ENCODE measurements around the gene ATP6V0A1.
"Not testable (repeated sequence)": the region's sequence is repeated elsewhere in the genome, so short reads cannot be mapped to it uniquely, and the experiment has no call there.

The ATP6V0A1 gene

GRCh38 chr17:42541041-42541833 is 82.6 kb downstream of the ATP6V0A1 start:
- DNase-seq (ENCODE audit: low read depth), result no peak

GRCh38 chr17:42543190-42544079 is 84.8 kb downstream of the ATP6V0A1 start:
- no peak for DNase-seq (ENCODE audit: low read depth)

- no peak for DNase-seq (ENCODE audit: low read depth)
Measured at GRCh38 chr17:42544874-42545283, 86.2 kb downstream of the ATP6V0A1 start.

GRCh38 chr17:42545755-42546505 is 87.3 kb downstream of the ATP6V0A1 start:
- DNase-seq (ENCODE audit: low read depth), result not testable (repeated sequence)

GRCh38 chr17:42547001-42547461 is 88.4 kb downstream of the ATP6V0A1 start:
- no peak for DNase-seq (ENCODE audit: low read depth)

GRCh38 chr17:42547698-42548069 is 89.0 kb downstream of the ATP6V0A1 start:
- no peak for DNase-seq (ENCODE audit: low read depth)

GRCh38 chr17:42548070-42548837 is 89.6 kb downstream of the ATP6V0A1 start:
- DNase-seq (ENCODE audit: low read depth), result peak; percentile 63

- DNase-seq (ENCODE audit: low read depth), result no peak
Measured at GRCh38 chr17:42548993-42549755, 90.5 kb downstream of the ATP6V0A1 start.

- DNase-seq (ENCODE audit: low read depth), result not testable (repeated sequence)
Measured at GRCh38 chr17:42552736-42553135, 94.1 kb downstream of the ATP6V0A1 start, which contains the start of gene HSD17B1. TSS of gene HSD17B1 (plus strand) at chr17:42552923. CDS start at chr17:42552934, 11 bp downstream.

- DNase-seq (ENCODE audit: low read depth), result no peak
Measured at GRCh38 chr17:42553161-42553818, 94.6 kb downstream of the ATP6V0A1 start.

- no peak for DNase-seq (ENCODE audit: low read depth)
Measured at GRCh38 chr17:42553866-42554249, 95.2 kb downstream of the ATP6V0A1 start.

GRCh38 chr17:42554250-42555121 is 95.8 kb downstream of the ATP6V0A1 start:
- peak; percentile 56 for DNase-seq (ENCODE audit: low read depth)

GRCh38 chr17:42555122-42555622 is 96.5 kb downstream of the ATP6V0A1 start:
- DNase-seq (ENCODE audit: low read depth), result no peak

GRCh38 chr17:42555961-42556617 is 97.4 kb downstream of the ATP6V0A1 start:
- DNase-seq (ENCODE audit: low read depth), result not testable (repeated sequence)

GRCh38 chr17:42559075-42559474 is 100.4 kb downstream of the ATP6V0A1 start:
- DNase-seq (ENCODE audit: low read depth), result no peak

GRCh38 chr17:42560246-42560645 is 101.6 kb downstream of the ATP6V0A1 start:
- DNase-seq (ENCODE audit: low read depth), result no peak

GRCh38 chr17:42561897-42562387 is 103.3 kb downstream of the ATP6V0A1 start, which contains the start of gene COASY:
TSS of gene COASY (plus strand) at chr17:42562148. CDS start at chr17:42562623, 475 bp downstream.
- peak; percentile 81 for DNase-seq (ENCODE audit: low read depth)

All from stimulated activated CD8-positive, alpha-beta memory T cell treated with anti-CD3 and anti-CD28 coated beads, Interleukin-7, amount 100 ng/mL, for 24 hours (primary cell).